GM18511 (cell line): ENCODE results near the gene TREML4.

Experiments used
- ATAC-seq: cut with Tn5 transposase; IDR thresholded peaks from one replicate; pipeline ENCODE4 v1.9.1; 2021; ENCODE audit warnings: mild to moderate bottlenecking, moderate library complexity; ENCODE audit not compliant: unreplicated experiment

The TREML4 gene

DNA sequence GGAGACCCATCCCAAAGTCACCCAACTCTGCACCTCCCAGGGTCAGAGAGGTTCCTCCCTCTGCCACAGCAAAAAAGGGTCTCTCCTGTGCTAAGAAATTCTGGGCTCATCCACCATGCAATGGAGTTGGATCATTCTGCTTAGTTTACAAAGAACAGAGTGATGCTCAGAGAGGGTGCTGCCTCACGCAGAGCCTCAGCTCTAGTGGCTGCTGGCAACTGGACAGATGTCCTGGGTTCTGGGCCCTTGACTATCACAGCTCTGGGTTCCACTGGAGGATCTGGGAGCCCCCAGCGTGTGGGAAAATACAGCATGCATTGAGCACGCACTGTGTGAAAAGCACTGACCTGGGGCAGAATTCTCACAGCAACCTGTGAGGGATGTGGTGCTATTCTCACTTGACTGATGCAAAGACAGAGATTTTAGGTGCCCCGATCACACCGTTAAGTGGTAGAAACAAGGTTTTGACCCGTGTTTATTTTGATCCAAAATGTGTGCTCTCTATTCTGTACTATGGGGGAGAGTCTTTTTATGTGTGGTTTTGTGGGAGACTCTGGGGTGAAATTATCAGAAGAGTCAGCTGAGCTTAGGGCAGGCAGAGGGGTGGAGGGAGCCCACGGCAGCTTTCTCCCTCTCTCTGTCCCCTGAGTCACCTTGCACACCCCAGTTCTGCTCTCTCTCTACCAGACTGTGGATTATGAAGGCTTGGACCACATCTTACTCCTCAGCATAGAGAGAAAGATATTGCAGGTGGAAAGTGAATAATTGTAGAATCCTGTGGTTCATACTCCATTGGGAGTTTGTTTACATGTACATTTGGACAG lies 19.9 kb downstream of the TREML4 start:
- no peak for ATAC-seq

DNA sequence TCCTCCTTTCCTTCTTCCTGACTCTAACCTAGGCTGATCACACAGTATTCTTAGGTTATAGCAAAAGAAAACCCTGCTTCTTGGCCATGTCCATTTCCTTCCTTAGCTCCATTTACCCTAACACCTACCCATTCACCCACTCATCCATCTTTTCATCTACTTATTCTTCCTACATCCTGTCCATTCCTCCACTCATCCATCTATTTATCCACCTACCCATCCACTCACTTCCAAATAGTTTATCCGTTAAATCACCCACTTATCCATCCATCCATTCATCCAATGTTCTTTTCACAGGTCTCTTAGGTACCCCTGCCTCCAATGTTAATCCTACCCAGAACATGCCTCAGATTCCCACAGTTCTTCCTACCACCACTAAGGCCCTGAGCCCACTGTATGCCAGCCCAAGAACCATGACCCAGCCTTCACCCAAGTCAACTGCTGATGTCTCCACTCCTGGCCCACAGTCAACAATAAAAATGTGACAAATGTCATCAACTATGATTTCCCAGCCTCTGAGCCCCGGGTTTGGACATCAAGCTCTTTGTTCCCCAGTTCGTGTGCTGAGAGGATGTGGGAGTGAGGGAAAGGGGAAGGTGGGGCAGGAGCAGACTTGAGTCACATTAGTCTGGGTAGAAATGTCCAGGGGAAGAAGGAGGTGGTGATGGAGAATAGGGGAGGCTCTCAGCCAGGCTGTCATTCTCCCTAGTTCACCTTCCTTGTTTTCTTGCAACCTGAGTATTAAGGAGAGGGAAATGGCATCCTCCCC lies 24.4 kb downstream of the TREML4 start:
- ATAC-seq, result no peak

GRCh38 chr6:41255110-41255509 lies 27.0 kb downstream of the TREML4 start:
- ATAC-seq, result no peak

GRCh38 chr6:41255638-41256246 lies 27.6 kb downstream of the TREML4 start:
- peak; percentile 30 for ATAC-seq

- peak; percentile 83 for ATAC-seq
These were observed 28.2 kb downstream of the TREML4 start for GRCh38 chr6:41256383-41256782.

- ATAC-seq, result no peak
These were observed 29.4 kb downstream of the TREML4 start for GRCh38 chr6:41257369-41258195.

DNA sequence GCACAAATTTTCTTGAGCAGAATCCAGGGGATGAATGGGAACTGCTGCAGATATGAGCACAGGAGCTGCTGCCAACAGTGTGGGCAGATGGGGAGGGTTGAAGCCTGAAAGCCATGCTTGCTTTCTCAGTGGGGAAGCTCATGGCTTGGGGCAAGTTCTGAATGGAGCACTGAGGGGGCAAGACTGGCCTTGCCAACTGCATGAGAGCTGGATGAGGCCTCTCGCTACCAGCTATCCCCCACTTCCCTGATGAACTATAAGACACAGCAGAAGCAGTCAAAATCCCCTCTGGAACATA lies 30.0 kb downstream of the TREML4 start:
- no peak for ATAC-seq

DNA sequence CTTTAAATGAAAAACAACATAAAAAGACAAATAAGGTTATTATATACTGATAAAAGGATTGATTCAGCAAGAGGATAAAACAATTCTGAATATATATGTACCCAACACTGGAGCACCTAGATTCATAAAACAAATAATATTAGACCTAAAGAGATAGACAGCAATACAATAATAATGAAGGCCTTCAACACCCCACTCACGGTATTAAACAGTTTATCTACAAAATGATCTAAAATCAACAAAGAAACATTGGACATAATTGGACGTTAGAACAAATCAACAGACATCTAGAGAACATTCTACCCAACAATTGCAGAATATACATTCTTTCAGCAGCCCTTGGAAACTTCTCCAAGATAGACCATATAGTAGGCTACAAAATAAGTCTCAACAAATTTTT lies 34.3 kb downstream of the TREML4 start:
- no peak for ATAC-seq

- ATAC-seq, result no peak
These were observed 35.1 kb downstream of the TREML4 start for GRCh38 chr6:41263267-41263666.

DNA sequence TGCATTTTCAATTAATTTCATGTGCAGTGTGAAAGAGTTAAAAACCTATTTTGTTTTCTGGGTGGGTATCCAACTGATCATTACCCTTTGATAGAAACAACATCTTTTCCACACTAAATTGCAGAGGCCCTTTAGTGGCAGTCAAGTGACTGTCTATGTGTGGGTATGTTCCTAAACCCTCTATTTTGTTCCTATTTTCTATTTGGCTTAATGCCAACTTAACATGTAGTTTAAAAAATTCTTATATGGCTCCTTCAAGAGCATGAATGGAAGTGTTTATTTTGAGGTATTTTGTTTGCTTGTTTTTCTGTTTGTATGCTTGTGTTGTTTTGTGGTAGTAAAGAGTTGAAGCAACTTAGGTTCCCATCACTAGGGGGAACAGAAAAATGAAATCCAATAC lies 38.4 kb downstream of the TREML4 start:
- no peak for ATAC-seq

GRCh38 chr6:41268478-41268877 lies 40.3 kb downstream of the TREML4 start:
- ATAC-seq, result no peak

- ATAC-seq, result no peak
These were observed 41.0 kb downstream of the TREML4 start for GRCh38 chr6:41269166-41269565.

GRCh38 chr6:41269716-41270115 lies 41.6 kb downstream of the TREML4 start:
- ATAC-seq, result no peak

- ATAC-seq, result no peak
These were observed 43.8 kb downstream of the TREML4 start for GRCh38 chr6:41271901-41272395.

GRCh38 chr6:41272591-41273240 lies 44.6 kb downstream of the TREML4 start:
- no peak for ATAC-seq

DNA sequence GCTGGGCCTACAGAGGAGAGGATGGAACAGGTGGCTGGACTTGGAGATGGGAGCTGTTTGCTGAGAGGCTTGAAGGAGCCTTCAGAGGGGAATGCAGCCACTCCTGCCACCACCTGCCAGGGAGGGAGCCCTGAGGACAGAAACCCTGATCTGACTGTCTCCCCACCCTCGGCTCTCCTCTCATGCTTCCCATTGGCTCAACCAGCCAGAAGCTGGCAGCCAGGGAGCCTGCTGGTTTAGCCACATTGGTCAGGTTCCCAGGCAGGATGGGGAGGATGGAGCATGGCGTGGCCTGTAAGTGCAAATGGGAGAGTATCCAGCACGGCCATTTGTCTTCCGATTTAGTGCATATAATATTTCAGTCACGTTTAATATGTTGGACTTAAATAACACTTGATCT lies 45.6 kb downstream of the TREML4 start:
- ATAC-seq, result no peak

GRCh38 chr6:41274256-41274655 lies 46.1 kb downstream of the TREML4 start:
- no peak for ATAC-seq

DNA sequence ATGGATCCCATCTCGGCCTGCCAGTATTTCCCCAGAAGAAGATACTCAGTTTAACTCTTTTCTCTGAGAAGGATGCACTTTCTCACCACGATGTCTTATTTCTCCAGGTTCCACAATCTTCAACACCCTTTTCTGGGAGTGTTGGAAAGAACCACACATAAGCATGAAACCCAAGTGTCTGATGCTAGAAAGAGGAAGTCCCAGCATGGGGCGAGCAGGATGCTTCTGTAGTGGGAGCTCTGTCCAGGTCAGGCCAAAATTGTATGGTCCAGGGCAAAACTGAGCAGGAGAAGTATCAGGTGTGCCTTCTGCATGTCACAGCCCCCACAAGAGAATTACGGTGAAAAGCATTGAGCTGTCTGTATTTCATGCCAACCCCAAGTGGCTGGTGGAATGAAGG lies 47.3 kb downstream of the TREML4 start:
- ATAC-seq, result no peak

DNA sequence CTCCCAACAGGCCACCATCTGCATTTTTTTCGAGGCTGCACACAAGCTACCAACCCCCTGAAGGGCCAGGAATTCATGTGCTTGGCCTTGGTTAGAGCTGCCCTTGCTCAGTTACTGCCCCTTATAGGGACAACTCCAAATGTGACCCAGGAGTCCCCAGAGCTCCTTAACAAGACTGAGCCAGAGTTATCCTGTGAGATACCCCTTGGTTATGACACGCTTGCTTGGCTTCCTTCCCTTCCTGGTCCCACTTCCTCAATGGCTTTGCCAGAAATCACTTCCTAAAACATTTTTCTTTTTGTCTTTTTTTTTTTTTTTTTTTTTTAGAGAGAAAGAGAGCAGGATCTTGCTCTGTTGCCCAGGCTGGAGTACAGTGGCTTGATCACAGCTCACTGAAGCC lies 49.5 kb downstream of the TREML4 start:
- ATAC-seq, result no peak

GRCh38 chr6:41278699-41279405 lies 50.7 kb downstream of the TREML4 start:
- ATAC-seq, result no peak
